Globus pallidus (tissue), 1 donor: ENCODE measurements around the gene DPAGT1.
"Not testable (repeated sequence)": the region's sequence is repeated elsewhere in the genome, so short reads cannot be mapped to it uniquely, and the experiment has no call there.

Source experiments
- DNase-seq: peaks from one replicate; pipeline ENCODE4 v3.0.0-alpha.2; 2015; ENCODE audit warnings: low spot score

Gene DPAGT1

DNA sequence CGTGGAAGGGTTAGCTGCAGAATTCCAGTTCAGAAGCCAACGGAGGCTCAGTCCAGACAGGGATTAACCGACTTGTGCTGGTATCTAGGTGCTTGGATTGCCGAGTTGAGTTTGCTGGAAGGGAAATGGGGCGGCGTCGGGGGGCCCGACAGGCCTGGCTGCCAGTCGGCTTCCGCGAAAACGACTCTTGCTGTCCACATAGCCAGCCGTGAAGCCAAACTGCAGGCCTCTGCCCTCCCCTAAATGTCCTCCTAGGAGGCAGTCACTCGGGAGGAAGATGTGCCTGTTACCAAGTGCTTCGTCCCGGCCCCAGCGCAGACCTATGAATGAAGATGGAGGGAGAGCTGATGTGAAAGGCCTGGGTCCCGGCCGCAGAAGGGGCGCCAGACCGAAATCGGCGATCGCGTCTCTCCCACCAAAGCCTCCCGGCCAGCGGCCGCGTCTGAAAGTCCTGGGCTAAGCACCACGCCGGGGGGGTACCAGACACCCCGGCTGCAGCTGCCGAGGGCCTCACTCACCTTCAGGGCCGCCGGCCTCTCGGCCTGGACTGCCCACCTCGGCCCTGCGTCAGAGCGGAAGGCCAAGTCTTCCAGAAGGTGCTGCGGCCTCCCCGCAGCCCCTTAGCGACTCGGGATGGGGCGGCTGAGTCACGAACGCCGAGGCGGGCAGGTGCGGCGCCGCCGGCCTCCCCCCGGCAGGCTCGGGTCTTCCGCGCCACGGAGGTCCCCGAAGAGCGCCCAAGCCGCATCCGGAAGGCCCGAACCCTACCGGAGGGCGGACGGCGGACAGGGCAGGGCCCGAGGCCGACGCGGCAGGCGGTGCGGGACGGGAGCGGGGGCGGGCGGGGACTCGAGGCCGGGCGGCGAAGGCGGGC, 7.5 kb downstream of the DPAGT1 start:
- DNase-seq, result no peak

DNA sequence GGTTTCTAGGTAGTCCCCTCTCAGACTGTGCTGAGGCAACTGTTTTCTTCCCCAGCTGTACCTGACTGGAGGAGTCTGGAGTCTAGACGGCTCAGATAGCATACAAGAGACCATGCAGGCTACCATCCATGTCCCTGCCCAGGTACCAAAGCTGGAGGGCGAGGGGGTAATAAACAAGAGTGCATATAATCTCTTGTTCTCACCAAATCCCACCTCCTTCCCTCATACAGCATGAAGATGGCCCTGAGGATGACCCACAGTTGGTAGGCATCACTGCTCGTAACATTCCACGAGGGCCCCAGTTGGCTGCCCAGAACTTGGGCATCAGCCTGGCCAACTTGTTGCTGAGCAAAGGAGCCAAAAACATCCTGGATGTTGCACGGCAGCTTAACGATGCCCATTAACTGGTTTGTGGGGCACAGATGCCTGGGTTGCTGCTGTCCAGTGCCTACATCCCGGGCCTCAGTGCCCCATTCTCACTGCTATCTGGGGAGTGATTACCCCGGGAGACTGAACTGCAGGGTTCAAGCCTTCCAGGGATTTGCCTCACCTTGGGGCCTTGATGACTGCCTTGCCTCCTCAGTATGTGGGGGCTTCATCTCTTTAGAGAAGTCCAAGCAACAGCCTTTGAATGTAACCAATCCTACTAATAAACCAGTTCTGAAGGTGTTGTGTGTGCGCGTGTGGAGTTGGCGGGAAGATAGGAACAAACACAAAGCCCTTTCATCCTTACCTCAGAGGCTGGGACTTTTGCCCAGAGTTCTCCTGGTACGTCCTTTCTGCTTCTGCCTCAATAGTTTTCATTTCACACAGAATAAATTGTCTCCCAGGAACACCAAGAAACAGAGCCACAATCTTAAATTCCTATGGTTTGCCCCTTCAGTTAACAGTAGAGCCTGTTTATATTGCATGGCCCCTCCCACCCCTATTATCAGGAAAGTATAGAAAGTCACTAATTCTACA, 8.5 kb downstream of the DPAGT1 start:
- no peak for DNase-seq

DNA sequence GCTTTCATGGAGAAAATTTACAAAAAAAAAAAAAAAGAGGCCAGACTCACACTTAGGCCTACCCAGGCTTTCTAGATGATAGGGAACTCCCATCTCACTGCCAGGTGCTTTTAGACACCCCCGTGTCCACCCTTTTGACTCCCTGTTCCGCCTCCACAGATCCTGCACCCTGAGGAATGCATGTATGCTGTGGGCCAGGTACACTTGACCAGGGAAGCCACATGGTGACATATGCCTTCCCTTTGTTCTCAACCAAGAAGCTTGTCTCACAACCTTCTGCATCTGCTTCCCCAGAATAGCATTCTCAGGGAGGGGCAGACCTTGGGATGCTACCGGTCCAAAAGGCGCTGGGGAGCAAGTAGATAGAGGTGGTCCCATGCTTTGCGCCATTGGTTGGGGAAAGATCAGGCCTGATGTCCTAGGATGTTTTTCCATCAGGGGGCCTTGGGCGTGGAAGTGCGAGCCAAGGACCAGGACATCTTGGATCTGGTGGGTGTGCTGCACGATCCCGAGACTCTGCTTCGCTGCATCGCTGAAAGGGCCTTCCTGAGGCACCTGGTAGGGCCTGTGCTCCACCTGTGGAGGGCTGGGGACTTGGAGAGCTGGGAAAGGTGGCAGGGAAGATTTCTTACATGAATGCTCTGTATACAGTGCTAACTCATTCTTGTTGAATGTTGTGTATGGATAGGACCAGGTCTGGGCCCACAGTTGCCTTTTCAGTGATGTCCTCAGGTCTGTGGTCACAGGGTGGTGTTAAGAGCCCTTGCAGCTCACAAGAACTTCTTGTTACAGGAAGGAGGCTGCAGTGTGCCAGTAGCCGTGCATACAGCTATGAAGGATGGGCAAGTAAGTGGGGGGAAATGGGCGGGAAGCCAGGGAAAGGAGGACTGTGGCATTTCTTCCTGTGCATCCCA, 9.4 kb downstream of the DPAGT1 start:
- no peak for DNase-seq

DNA sequence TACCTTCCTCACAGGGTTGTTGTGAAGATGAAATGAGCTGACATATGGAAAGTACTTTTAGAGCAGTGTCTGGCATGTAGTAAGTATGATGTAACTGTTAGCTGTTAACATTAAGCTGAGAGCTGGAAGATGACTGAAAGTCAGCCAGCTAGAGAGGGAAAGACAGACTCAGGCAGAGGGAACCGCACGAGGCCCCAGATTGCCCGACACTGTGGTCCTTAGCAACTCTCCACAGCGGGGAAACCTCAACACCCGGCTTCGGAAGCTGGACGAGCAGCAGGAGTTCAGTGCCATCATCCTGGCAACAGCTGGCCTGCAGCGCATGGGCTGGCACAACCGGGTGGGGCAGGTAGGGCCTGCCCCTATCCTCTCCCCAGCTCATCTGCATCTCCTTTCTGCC, 10.5 kb downstream of the DPAGT1 start:
- no peak for DNase-seq

DNA sequence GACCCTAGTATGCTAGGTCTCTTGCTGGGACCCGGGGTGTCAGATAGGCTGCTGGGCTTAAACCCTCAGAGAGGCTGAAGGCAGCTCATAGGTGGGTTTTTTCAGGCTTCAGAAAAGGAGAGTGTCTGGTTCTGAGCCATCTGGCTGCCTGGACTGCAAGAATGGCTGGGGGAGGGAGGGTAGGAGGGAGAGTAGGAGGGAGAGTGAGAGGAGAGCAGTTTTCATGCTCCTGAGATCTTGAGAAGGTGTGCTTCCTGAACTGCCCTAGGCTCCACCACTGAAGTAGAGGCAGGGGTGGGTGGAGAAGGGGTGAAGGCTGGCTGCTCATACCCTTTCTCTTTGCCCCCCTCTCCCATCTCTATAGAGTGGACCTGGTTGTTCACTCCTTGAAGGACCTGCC, 12.3 kb downstream of the DPAGT1 start:
- no peak for DNase-seq

DNA sequence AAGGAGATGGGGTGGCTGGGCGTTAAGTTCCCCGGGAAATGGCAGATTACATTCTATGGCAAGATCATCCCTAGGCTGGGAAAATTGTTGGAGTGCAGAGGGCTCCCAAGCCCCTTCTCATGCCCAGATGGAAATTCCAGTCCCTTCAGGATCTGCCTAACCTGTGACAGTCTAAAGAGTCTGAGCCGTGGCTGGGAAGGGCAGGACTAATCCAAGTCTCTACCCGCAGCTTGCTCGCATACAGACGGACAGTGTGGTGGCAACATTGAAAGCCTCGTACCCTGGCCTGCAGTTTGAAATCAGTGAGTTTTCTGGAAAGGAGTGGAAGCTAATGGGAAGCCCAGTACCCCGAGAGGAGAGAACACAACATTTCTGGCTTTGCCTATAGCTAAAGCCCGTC, 13.2 kb downstream of the DPAGT1 start:
- DNase-seq, result no peak

DNA sequence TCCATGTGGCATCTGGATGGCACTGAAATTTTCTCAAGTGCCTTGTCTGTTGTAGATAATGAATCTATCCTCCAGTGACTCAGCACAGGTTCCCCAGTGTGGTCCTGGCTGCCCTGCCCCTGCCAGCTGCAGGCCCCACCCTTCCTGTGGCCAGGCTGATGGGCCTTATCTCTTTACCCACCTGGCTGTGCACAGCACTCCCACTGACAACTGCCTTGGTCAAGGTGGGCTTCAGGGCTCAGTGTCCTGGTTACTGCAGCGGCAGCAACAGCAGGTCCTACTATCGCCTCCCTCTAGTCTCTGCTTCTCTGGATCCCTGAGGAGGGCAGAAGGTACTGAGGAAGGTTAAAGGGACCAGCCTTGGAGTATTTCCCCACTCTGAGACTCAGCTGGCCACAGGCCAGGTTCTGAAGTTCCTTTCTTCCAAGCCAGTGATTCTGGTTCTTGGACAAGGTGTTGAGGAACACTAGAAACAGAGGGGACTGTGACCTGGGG, 13.9 kb downstream of the DPAGT1 start:
- DNase-seq, result no peak

DNA sequence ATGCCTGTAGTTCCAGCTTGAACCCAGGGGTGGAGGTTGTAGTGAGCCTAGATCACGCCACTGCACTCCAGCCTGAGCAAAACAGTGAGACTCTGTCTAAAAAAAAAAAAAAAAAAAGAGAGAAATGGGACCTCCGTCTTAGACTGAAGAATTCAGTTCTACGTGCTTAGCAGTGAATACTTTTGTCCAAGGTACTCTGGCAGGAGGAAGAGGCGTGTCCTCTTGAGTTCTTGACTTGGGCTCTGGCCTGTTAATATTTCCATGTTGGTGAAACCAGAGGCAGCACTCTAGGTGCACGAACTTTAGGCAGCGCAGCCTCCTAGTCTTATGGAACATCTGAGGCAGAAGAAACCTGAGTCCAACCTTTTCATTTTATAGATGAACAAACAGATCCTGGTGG, 14.5 kb downstream of the DPAGT1 start:
- DNase-seq, result no peak

DNA sequence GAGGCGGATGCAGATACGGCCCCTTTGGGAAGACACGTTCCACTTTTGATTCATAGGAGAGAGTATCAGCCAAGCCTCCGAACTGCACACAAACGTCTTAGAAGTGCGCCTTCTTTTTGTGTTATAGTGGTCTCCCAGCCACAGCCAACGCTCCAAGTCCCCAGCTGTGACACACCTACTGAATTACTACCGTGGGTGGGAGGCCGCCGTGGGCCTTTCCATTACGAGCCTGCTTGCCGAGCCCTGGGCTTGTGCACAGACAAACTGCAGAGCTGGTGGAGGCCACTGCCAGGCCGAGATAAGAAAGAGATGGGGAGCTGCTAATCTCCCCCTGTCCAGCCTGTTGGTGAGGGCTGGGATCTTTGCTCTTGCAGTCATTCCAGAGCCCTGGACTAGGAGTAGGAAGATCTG, 16.2 kb downstream of the DPAGT1 start:
- no peak for DNase-seq

DNA sequence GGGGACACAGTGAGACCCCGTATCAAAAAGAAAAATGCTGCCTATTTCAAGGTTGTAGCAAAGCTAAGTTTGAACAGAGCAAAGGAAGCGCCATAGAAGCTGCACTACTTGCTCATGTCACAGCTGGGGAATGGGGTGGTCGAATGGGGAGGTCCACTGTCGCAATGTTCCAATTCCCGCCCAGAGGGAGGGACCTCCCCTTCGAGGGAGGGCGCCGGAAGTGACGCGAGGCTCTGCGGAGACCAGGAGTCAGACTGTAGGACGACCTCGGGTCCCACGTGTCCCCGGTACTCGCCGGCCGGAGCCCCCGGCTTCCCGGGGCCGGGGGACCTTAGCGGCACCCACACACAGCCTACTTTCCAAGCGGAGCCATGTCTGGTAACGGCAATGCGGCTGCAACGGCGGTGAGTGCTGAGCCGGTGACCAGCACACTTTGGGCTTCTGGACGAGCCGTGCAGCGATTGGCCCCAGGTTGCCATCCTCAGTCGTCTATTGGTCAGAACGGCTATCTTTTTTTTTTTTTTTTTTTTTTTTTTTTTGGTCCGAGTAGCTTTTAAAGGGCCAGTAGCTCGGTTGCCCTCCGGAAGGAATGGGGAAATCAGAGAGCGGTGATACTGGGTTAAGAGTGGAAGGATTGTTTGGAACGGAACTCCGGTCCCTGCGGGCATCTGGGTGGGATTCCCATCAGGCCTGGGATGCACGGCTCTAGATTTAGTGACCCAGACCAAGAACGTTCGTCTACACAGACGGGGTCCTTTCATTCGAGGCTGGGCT, 16.8 kb downstream of the DPAGT1 start, which contains the start of gene HMBS:
Gene HMBS (plus strand): TSS at position 219 of the 774 bp plus-strand sequence. CDS start 153 bp downstream, at position 372.
- peak; percentile 98 for DNase-seq

DNA sequence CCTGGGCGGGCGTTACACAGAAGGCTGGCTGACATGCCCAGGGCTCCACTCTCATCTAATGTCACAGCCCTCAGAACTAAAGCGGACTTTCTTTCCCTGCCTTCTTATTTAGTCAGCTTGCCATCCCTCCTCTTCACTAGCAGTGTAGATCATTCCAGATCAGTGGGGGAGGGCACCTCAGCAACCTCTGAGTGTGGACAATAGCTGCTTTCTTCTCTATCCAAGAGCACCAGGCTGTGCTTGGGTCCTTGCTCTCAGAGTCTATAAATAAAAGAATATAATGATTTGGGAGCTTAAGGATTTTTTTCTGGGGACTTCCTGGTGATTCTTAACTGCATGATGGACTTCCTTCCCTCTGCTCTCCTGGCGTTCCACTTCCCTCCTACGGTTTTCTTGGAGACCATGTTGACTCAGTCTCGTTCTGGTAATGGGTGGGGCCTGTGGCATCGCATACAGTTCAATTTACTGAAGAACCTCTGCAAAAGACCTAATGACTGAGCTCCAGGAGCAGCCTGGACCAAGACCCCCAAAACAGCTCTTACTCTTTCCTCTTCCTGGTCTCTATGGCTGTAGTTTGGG, 19.9 kb downstream of the DPAGT1 start:
- DNase-seq, result peak; percentile 91

DNA sequence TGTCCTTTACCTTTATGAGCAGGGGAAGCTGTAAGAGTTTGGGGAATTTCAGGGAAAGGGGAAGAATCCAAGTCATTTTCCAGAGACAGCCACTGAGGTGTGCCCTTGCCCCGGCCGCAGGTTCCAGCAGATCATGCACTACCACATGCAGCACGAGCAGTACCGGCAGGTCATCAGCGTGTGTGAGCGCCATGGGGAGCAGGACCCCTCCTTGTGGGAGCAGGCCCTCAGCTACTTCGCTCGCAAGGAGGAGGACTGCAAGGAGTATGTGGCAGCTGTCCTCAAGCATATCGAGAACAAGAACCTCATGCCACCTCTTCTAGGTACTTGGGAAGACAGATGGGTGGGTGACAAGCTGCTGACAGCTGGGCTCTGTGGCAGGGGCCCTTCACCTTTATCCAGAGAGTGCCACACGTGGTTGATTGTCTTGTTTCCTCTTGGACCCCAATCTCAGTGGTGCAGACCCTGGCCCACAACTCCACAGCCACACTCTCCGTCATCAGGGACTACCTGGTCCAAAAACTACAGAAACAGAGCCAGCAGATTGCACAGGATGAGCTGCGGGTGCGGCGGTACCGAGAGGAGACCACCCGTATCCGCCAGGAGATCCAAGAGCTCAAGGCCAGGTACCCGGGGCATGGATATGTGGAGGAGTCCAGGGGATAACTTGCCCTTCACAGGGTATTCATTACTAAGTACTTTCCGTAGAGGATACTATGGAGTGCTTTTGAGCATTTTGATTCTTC, 22.8 kb downstream of the DPAGT1 start:
- DNase-seq, result no peak

DNA sequence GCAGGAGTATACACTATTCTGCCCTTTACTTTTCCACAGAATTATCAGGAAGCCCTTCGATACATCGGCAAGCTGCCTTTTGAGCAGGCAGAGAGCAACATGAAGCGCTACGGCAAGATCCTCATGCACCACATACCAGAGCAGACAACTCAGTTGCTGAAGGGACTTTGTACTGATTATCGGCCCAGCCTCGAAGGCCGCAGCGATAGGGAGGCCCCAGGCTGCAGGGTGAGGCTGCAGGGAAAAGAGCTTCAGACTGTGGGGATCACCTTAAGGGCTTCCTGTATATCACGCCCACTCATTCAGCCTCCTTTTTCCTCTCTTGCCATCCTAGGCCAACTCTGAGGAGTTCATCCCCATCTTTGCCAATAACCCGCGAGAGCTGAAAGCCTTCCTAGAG, 23.8 kb downstream of the DPAGT1 start:
- no peak for DNase-seq

DNA sequence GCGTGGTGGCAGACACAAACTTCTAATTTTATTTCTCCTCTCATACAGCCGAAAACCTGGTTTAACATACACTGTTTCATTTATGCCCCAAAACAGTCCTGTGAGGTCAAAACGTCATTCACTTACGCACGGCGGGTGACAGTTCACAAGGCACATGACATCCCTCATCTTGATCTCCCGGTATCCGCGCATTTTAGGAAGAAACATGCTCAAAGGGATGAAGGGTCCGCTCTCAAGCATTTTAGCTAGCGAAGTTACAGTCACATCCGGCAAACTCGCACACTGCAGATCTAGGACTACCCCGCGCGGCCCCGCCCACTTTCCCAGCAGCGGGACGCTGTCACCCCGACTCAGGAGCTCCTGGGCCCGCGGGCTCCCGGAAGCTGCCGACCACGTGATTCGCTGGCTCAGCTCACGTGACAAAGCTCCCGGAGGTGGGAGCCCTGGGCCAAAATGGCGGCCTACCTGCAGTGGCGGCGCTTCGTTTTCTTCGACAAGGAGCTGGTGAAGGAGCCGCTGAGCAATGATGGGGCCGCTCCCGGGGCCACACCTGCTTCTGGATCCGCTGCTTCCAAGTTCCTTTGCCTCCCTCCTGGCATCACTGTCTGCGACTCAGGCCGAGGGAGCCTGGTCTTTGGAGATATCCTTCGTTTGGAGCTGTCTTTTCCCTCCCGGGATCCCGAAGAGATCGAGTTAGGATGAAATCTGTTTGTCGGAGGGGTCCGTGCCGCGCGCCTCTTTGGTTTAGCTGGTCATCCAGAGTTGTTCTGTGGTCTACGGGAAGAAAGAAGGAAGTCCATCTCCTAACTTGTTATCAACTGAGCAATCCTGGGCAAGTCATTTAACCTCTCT, 34.1 kb downstream of the DPAGT1 start, which contains the start of gene VPS11:
Gene VPS11 (plus strand): TSS at position 448 of the 852 bp plus-strand sequence. CDS start 6 bp downstream, at position 454.
- DNase-seq, result peak; percentile 96

DNA sequence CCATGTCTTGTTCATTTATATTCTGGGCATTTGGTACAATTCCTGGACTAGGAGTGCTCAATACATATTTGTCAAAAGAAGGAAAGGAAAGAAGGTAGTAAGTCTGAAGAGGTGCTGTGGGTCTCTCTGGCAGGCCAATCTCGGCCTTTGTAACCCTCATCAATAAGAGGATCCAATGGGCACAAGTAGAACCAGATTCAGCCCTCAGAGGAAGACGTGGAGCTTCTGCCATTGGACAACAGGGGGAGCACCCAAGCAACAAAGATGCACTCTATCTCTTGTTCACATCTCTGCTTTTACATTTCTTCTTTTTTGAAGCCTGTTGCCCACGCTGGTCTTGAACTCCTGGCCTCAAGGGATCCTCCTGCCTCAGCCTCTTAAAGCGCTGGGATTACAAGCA, 36.3 kb downstream of the DPAGT1 start:
- DNase-seq, result no peak

DNA sequence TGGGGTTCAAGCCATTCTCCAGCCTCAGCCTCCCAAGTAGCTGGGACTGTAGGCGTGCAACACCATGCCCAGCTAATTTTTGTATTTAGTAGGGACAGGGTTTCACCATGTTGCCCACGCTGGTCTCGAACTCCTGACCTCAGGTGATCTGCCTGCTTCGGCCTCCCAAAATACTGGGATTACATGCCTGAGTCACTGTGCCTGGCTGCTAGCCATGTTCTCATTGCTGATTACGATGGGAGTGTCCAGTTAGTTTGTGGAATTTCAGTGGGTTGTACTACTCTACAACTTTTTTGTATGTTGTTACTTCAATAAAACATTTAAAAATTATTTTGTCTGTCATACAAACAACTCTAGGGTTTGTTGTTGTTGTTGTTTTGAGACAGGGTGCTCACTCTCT, 38.9 kb downstream of the DPAGT1 start:
- no peak for DNase-seq

DNA sequence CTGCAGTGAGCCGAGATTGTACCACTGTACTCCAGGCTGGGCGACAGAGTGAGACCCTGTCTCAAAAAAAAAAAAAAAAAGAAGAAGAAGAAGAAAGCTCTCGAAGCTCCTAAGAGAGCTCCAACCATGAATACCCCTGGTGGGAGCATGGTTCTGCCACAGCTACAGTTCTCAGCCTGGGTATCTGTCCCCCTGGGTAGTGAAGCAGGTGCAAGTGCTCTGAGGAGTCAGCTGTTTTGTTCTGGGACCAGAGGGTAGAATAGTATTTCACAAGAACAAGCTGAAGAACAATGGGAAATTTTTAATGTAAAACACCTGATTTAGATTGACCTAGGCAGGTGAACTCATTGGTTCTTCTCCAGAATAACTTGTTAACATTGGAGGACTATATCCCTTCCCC, 40.4 kb downstream of the DPAGT1 start:
- no peak for DNase-seq

DNA sequence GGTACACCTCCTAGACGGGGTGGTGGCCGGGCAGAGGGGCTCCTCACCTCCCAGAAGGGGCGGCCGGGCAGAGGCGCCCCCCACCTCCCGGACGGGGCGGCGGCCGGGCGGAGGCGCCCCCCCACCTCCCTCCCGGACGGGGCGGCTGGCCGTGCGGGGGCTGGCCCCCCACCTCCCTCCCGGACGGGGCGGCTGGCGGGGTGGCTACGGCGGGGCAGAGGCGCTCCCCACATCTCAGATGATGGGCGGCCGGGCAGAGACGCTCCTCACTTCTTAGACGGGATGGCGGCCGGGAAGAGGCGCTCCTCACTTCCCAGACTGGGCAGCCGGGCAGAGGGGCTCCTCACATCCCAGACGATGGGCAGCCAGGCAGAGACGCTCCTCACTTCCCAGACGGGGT, 42.5 kb downstream of the DPAGT1 start:
- DNase-seq, result not testable (repeated sequence)
